Neutrophil (primary cell): Measurements from ENCODE around the gene GRID2.

Source experiments
- H3K27ac ChIP-seq: fragments of 200-600 bp; sonication (generic); 2 replicates; pipeline ENCODE4 v1.5.1; 2016; ENCODE audit warnings: mild to moderate bottlenecking, moderate library complexity
- H3K27me3 ChIP-seq: fragments of 200-600 bp; sonication (generic); 2 replicates; pipeline ENCODE4 v1.6.0; 2016; ENCODE audit warnings: mild to moderate bottlenecking
- H3K36me3 ChIP-seq: fragments of 200-600 bp; sonication (generic); 2 replicates; pipeline ENCODE4 v1.5.1; 2017
- H3K4me1 ChIP-seq, 2 experiments: fragments of 200-600 bp in 1 of 2; sonication (generic) in 1 of 2; 1 replicate in 1 of 2; 2 replicates in 1 of 2; pipeline versions ENCODE4 v1.5.1 to v1.6.1; 2013 to 2016; ENCODE audit warnings: low read depth in 1 of 2, low read length in 1 of 2, mild to moderate bottlenecking in 1 of 2, moderate library complexity in 1 of 2; ENCODE audit not compliant: control insufficient read depth in 1 of 2, insufficient read depth in 1 of 2
- H3K4me3 ChIP-seq, 2 experiments: fragments of 200-600 bp in 1 of 2; sonication (generic) in 1 of 2; 1 replicate in 1 of 2; 2 replicates in 1 of 2; pipeline ENCODE4 v1.5.1; 2013 to 2016; ENCODE audit warnings: low read depth in 1 of 2, low read length in 1 of 2, mild to moderate bottlenecking in 1 of 2, moderate library complexity in 1 of 2
- H3K9me3 ChIP-seq: fragments of 200-600 bp; sonication (generic); 2 replicates; pipeline ENCODE4 v1.5.1; 2016
- CTCF ChIP-seq: fragments of 200-600 bp; sonication (generic); IDR thresholded peaks from 2 replicates; pipeline ENCODE4 v1.5.1; 2016; ENCODE audit warnings: antibody characterized with exemption

GRID2 gene

GRCh38 chr4:93319041-93319440 lies 1015.3 kb downstream of the GRID2 start:
- TF ChIP-seq CTCF: no peak
- Histone ChIP-seq H3K36me3 (no peaks in the 10 kb centered on the region), H3K4me1 (no peaks in the 10 kb centered on the region), H3K4me3 (no peak overlapping the region), H3K27ac (no peak overlapping the region), H3K27me3 (no peaks in the 10 kb centered on the region), H3K9me3 (no peaks in the 10 kb centered on the region)

- Histone ChIP-seq H3K4me3 (no peak overlapping the region), H3K9me3 (no peaks in the 10 kb centered on the region), H3K27ac (no peak overlapping the region), H3K36me3 (no peaks in the 10 kb centered on the region), H3K4me1 (no peaks in the 10 kb centered on the region), H3K27me3 (no peaks in the 10 kb centered on the region)
- no peak for TF ChIP-seq CTCF
These were observed 1016.6 kb downstream of the GRID2 start for GRCh38 chr4:93320356-93320755.

- no peaks in the 10 kb centered on the region for H3K27me3 ChIP-seq
- H3K27ac ChIP-seq: no peak overlapping the region
- no peaks in the 10 kb centered on the region for H3K4me1 ChIP-seq
- no peaks in the 10 kb centered on the region for H3K9me3 ChIP-seq
- no peak overlapping the region for H3K4me3 ChIP-seq
- no peaks in the 10 kb centered on the region for H3K36me3 ChIP-seq
- TF ChIP-seq CTCF: no peak
These were observed 1023.6 kb downstream of the GRID2 start for GRCh38 chr4:93327346-93327745.

- Histone ChIP-seq H3K4me1 (no peaks in the 10 kb centered on the region), H3K9me3 (no peaks in the 10 kb centered on the region), H3K36me3 (no peaks in the 10 kb centered on the region), H3K27me3 (no peaks in the 10 kb centered on the region), H3K4me3 (no peak overlapping the region), H3K27ac (no peak overlapping the region)
- no peak for TF ChIP-seq CTCF
These were observed 1030.2 kb downstream of the GRID2 start for GRCh38 chr4:93334003-93334402.

GRCh38 chr4:93337196-93337595 lies 1033.4 kb downstream of the GRID2 start:
- Histone ChIP-seq H3K4me3 (no peak overlapping the region), H3K27ac (no peak overlapping the region), H3K4me1 (no peaks in the 10 kb centered on the region), H3K36me3 (no peaks in the 10 kb centered on the region), H3K9me3 (no peaks in the 10 kb centered on the region), H3K27me3 (no peaks in the 10 kb centered on the region)
- no peak for TF ChIP-seq CTCF

GRCh38 chr4:93342738-93343137 lies 1039.0 kb downstream of the GRID2 start:
- no peaks in the 10 kb centered on the region for H3K27me3 ChIP-seq
- no peaks in the 10 kb centered on the region for H3K4me1 ChIP-seq
- no peaks in the 10 kb centered on the region for H3K9me3 ChIP-seq
- no peak overlapping the region for H3K4me3 ChIP-seq
- H3K27ac ChIP-seq: no peak overlapping the region
- no peak for TF ChIP-seq CTCF
- H3K36me3 ChIP-seq: no peaks in the 10 kb centered on the region
